Measurements from ENCODE around the gene ZNF385B. TPM values are rescaled to one million over a fixed set of nuclear protein-coding genes. Genes with fewer than 3 reads are reported as not detected.

Gene ZNF385B
- total RNA-seq, 1 donor from 2014 or later: not detected

- Mint-ChIP-seq H3K36me3 (ENCODE audit: unreplicated experiment) (no peaks in the 10 kb centered on the region), H3K27me3 (ENCODE audit: unreplicated experiment) (no peaks in the 10 kb centered on the region), H3K4me3 (ENCODE audit: unreplicated experiment) (no peak overlapping the region), H3K27ac (ENCODE audit: unreplicated experiment) (no peak overlapping the region), H3K9me3 (ENCODE audit: unreplicated experiment) (no peaks in the 10 kb centered on the region), H3K4me1 (ENCODE audit: low read depth, unreplicated experiment) (peaks cover 10% of the 10 kb centered on the region)
- TF ChIP-seq CTCF (IDR thresholded peaks at IDR 0.05; ENCODE audit: partially characterized antibody, unreplicated experiment): no peak
- DNase-seq: no peak
Measured at GRCh38 chr2:179428649-179429048, 432.8 kb downstream of the ZNF385B start.

GRCh38 chr2:179427065-179427464, 434.3 kb downstream of the ZNF385B start:
- H3K9me3 Mint-ChIP-seq (ENCODE audit: unreplicated experiment): no peaks in the 10 kb centered on the region
- no peaks in the 10 kb centered on the region for H3K27me3 Mint-ChIP-seq (ENCODE audit: unreplicated experiment)
- no peaks in the 10 kb centered on the region for H3K36me3 Mint-ChIP-seq (ENCODE audit: unreplicated experiment)
- no peak for TF ChIP-seq CTCF (IDR thresholded peaks at IDR 0.05; ENCODE audit: partially characterized antibody, unreplicated experiment)
- peaks cover 10% of the 10 kb centered on the region for H3K4me1 Mint-ChIP-seq (ENCODE audit: low read depth, unreplicated experiment)
- no peak overlapping the region for H3K4me3 Mint-ChIP-seq (ENCODE audit: unreplicated experiment)
- no peak for DNase-seq
- H3K27ac Mint-ChIP-seq (ENCODE audit: unreplicated experiment): no peak overlapping the region

GRCh38 chr2:179424571-179424970, 436.8 kb downstream of the ZNF385B start:
- no peak for TF ChIP-seq CTCF (IDR thresholded peaks at IDR 0.05; ENCODE audit: partially characterized antibody, unreplicated experiment)
- Mint-ChIP-seq H3K27me3 (ENCODE audit: unreplicated experiment) (no peaks in the 10 kb centered on the region), H3K27ac (ENCODE audit: unreplicated experiment) (no peak overlapping the region), H3K9me3 (ENCODE audit: unreplicated experiment) (no peaks in the 10 kb centered on the region), H3K4me3 (ENCODE audit: unreplicated experiment) (no peak overlapping the region), H3K36me3 (ENCODE audit: unreplicated experiment) (no peaks in the 10 kb centered on the region), H3K4me1 (ENCODE audit: low read depth, unreplicated experiment) (peaks cover 10% of the 10 kb centered on the region)
- DNase-seq: no peak

- peak; percentile 65 for TF ChIP-seq CTCF (IDR thresholded peaks at IDR 0.05; ENCODE audit: partially characterized antibody, unreplicated experiment)
Measured at GRCh38 chr2:179422037-179422643, 439.3 kb downstream of the ZNF385B start.

GRCh38 chr2:179417436-179417949, 443.9 kb downstream of the ZNF385B start:
- no peaks in the 10 kb centered on the region for H3K4me1 Mint-ChIP-seq (ENCODE audit: low read depth, unreplicated experiment)
- H3K9me3 Mint-ChIP-seq (ENCODE audit: unreplicated experiment): no peaks in the 10 kb centered on the region
- TF ChIP-seq CTCF (IDR thresholded peaks at IDR 0.05; ENCODE audit: partially characterized antibody, unreplicated experiment): no peak
- H3K36me3 Mint-ChIP-seq (ENCODE audit: unreplicated experiment): no peaks in the 10 kb centered on the region
- H3K27ac Mint-ChIP-seq (ENCODE audit: unreplicated experiment): no peak overlapping the region
- H3K4me3 Mint-ChIP-seq (ENCODE audit: unreplicated experiment): no peak overlapping the region
- no peaks in the 10 kb centered on the region for H3K27me3 Mint-ChIP-seq (ENCODE audit: unreplicated experiment)
- no peak for DNase-seq

More at GRCh38 chr2:179422037-179422643, 439.3 kb downstream of the ZNF385B start:
- Mint-ChIP-seq H3K27me3 (ENCODE audit: unreplicated experiment) (no peaks in the 10 kb centered on the region), H3K4me3 (ENCODE audit: unreplicated experiment) (no peak overlapping the region), H3K36me3 (ENCODE audit: unreplicated experiment) (no peaks in the 10 kb centered on the region), H3K4me1 (ENCODE audit: low read depth, unreplicated experiment) (no peaks in the 10 kb centered on the region), H3K9me3 (ENCODE audit: unreplicated experiment) (no peaks in the 10 kb centered on the region), H3K27ac (ENCODE audit: unreplicated experiment) (no peak overlapping the region)
- DNase-seq: peak; percentile 73
